SK-N-SH (cell line): ENCODE data around the gene RHBDL2. TPM values are rescaled to one million over a fixed set of nuclear protein-coding genes. Genes with fewer than 3 reads are reported as not detected.

Source experiments
- CTCF ChIA-PET: fragments of 300-600, 350-600 bp; formaldehyde crosslinking; extraction: SDS; loops from one replicate; lab custom pipeline; 2021; lab: Yijun Ruan, JAX
- POLR2A ChIA-PET: fragments of 350-600 bp; sonication (Branson Sonifier 250); formaldehyde crosslinking; extraction: SDS; loops from one replicate; lab custom pipeline; 2020; ENCODE audit warnings: antibody characterized with exemption, inconsistent platforms; lab: Yijun Ruan, JAX
- DNase-seq: peaks from one replicate; pipeline ENCODE4 v3.0.0; 2012
- H2AFZ ChIP-seq: fragments of 200-600 bp; sonication (generic); 2 replicates; pipeline ENCODE4 v1.8.1; 2016; ENCODE audit warnings: antibody characterized with exemption, mild to moderate bottlenecking, low read depth
- H3F3A ChIP-seq: fragments of 200-600 bp; sonication (generic); replicated peaks from 2 replicates; pipeline ENCODE3; 2016; ENCODE audit warnings: antibody characterized with exemption, mild to moderate bottlenecking; ENCODE audit not compliant: insufficient read depth
- H3K27ac ChIP-seq, 2 experiments: fragments of 200-500 bp in 1 of 2; fragments of 200-600 bp in 1 of 2; sonication (Bioruptor generic) in 1 of 2; sonication (generic), shearing (Covaris generic) in 1 of 2; 2 replicates each; pipeline versions ENCODE4 v1.5.1 to v1.6.1; 2014 to 2016; ENCODE audit warnings: low read depth in 2 of 2, inconsistent platforms in 1 of 2, low read length in 1 of 2, mild to moderate bottlenecking in 1 of 2, mixed read lengths in 1 of 2
- H3K27me3 ChIP-seq: fragments of 200-600 bp; sonication (generic), shearing (Covaris generic); 2 replicates; pipeline ENCODE4 v1.6.1; 2016; ENCODE audit warnings: mixed run types; ENCODE audit not compliant: insufficient read depth
- H3K36me3 ChIP-seq, 2 experiments: fragments of 200-500 bp in 1 of 2; fragments of 200-600 bp in 1 of 2; sonication (Bioruptor generic) in 1 of 2; sonication (generic) in 1 of 2; replicated peaks in 1 of 2; 2 replicates each; pipeline versions ENCODE3 to v1.5.1; 2014 to 2016; ENCODE audit warnings: low read length in 1 of 2, mild to moderate bottlenecking in 1 of 2; ENCODE audit not compliant: insufficient read depth in 2 of 2, control insufficient read depth in 1 of 2
- H3K4me1 ChIP-seq, 2 experiments: fragments of 200-500 bp in 1 of 2; fragments of 200-600 bp in 1 of 2; sonication (Bioruptor generic) in 1 of 2; sonication (generic), shearing (Covaris generic) in 1 of 2; 2 replicates each; pipeline versions ENCODE4 v1.5.1 to v1.6.1; 2014 to 2016; ENCODE audit warnings: low read depth in 1 of 2, low read length in 1 of 2, mixed run types in 1 of 2; ENCODE audit not compliant: insufficient read depth in 2 of 2, control insufficient read depth in 1 of 2
- H3K4me2 ChIP-seq: fragments of 200-600 bp; sonication (generic), shearing (Covaris generic); 2 replicates; pipeline ENCODE4 v1.6.1; 2017; ENCODE audit warnings: mixed run types
- H3K4me3 ChIP-seq, 2 experiments: fragments of 200-500 bp in 1 of 2; fragments of 200-600 bp in 1 of 2; sonication (Bioruptor generic) in 1 of 2; sonication (generic), shearing (Covaris generic) in 1 of 2; 2 replicates each; pipeline versions ENCODE4 v1.5.1 to v1.8.1; 2014 to 2016; ENCODE audit warnings: low read depth in 2 of 2, inconsistent platforms in 1 of 2, low read length in 1 of 2, mild to moderate bottlenecking in 1 of 2, mixed read lengths in 1 of 2, moderate library complexity in 1 of 2
- H3K79me2 ChIP-seq: fragments of 200-600 bp; sonication (generic); 2 replicates; pipeline ENCODE4 v1.8.1; 2017; ENCODE audit warnings: mild to moderate bottlenecking; ENCODE audit not compliant: insufficient read depth
- H3K9ac ChIP-seq: fragments of 200-600 bp; sonication (generic); 2 replicates; pipeline ENCODE4 v1.6.1; 2017; ENCODE audit warnings: mixed run types
- H3K9me2 ChIP-seq: fragments of 200-600 bp; sonication (generic); 2 replicates; pipeline ENCODE4 v1.6.1; 2017; ENCODE audit warnings: mixed run types
- H3K9me3 ChIP-seq: fragments of 200-600 bp; sonication (generic); 2 replicates; pipeline ENCODE4 v1.6.1; 2017; ENCODE audit warnings: mixed run types, mild to moderate bottlenecking, moderate library complexity
- H4K20me1 ChIP-seq: fragments of 200-600 bp; sonication (generic); 2 replicates; pipeline ENCODE4 v1.6.1; 2017; ENCODE audit warnings: mild to moderate bottlenecking, mixed run types; ENCODE audit not compliant: insufficient read depth
- ELF1 ChIP-seq: IDR thresholded peaks from 2 replicates; pipeline ENCODE4 v1.4.0; 2012
- EP300 ChIP-seq, 2 experiments: IDR thresholded peaks; 2 replicates each; pipeline versions ENCODE4 v1.4.0 to v1.6.1; 2012; ENCODE audit warnings: borderline replicate concordance in 1 of 2, low read depth in 1 of 2, low read length in 1 of 2
- EZH2phosphoT487 ChIP-seq: fragments of 200-600 bp; sonication (generic); IDR thresholded peaks from 2 replicates; pipeline ENCODE4 v1.6.1; 2017; ENCODE audit warnings: low read depth, mixed run types, mild to moderate bottlenecking, antibody characterized with exemption, moderate library complexity, borderline replicate concordance
- GABPA ChIP-seq: IDR thresholded peaks from 2 replicates; pipeline ENCODE4 v1.4.0; 2012; ENCODE audit warnings: low read depth, mild to moderate bottlenecking
- GATA2 ChIP-seq: sonication (generic); formaldehyde crosslinking; IDR thresholded peaks from 2 replicates; pipeline ENCODE4 v1.5.0; 2020; ENCODE audit warnings: mild to moderate bottlenecking, missing genetic modification reagents
- JUND ChIP-seq: IDR thresholded peaks from 2 replicates; pipeline ENCODE4 v1.4.0; 2012
- MXI1 ChIP-seq: IDR thresholded peaks from 2 replicates; pipeline ENCODE4 v1.6.1; 2012; ENCODE audit warnings: mild to moderate bottlenecking, low read depth, low read length, improper control_type of control experiment
- POLR2AphosphoS5 ChIP-seq: IDR thresholded peaks from 2 replicates; pipeline ENCODE4 v1.6.1; 2012; ENCODE audit warnings: low read depth, low read length
- RCOR1 ChIP-seq: fragments of 150-350 bp; IDR thresholded peaks from 2 replicates; pipeline ENCODE4 v1.6.1; 2017; ENCODE audit warnings: antibody characterized with exemption, low read length
- SMC3 ChIP-seq: IDR thresholded peaks from 2 replicates; pipeline ENCODE4 v1.6.1; 2012; ENCODE audit warnings: low read depth, low read length, improper control_type of control experiment
- TAF1 ChIP-seq: IDR thresholded peaks from 2 replicates; pipeline ENCODE4 v1.6.1; 2012; ENCODE audit warnings: low read depth, mild to moderate bottlenecking, low read length, moderate library complexity, borderline replicate concordance
- TEAD4 ChIP-seq: IDR thresholded peaks from 2 replicates; pipeline ENCODE4 v1.4.0; 2012; ENCODE audit warnings: mild to moderate bottlenecking, borderline replicate concordance; ENCODE audit not compliant: insufficient read depth
- ZBTB33 ChIP-seq: IDR thresholded peaks from 2 replicates; pipeline ENCODE4 v1.4.0; 2012; ENCODE audit warnings: low read depth, borderline replicate concordance
- WGBS: methylation state at CpG from one replicate; pipeline ENCODE4 v1.1.6; 2017; ENCODE audit warnings: low lambda C conversion rate; 5-methylcytosine and 5-hydroxymethylcytosine counted together
- polyA plus RNA-seq, 3 experiments: library from polyadenylated mRNA; depleted of rRNA; stranded (reverse); fragments of >200 nt; gene quantifications; 2 replicates each; pipeline ENCODE4 v1.2.3, GENCODE V29; 2012
- TF ChIP-seq, protein P1 (sequence below): IDR thresholded peaks from 2 replicates; pipeline ENCODE4; 2012
- TF ChIP-seq, protein P2 (sequence below): fragments of 150-350 bp; IDR thresholded peaks from 2 replicates; pipeline ENCODE4 v1.6.1; 2016; ENCODE audit warnings: mild to moderate bottlenecking, low read depth, low read length
- TF ChIP-seq, protein P3 (sequence below): fragments of 150-350 bp; IDR thresholded peaks from 2 replicates; pipeline ENCODE4 v1.6.1; 2017; ENCODE audit warnings: antibody characterized with exemption, low read length, low read depth, borderline replicate concordance
- TF ChIP-seq, protein P4 (sequence below): fragments of 200-600 bp; sonication (generic); IDR thresholded peaks from 2 replicates; pipeline ENCODE4 v1.6.1; 2017; ENCODE audit warnings: antibody characterized with exemption, mild to moderate bottlenecking, moderate library complexity

The RHBDL2 gene
- polyA plus RNA-seq, 1 of the 3 experiments (the other 2 are of a cell fraction) = 0.07 TPM

DNA sequence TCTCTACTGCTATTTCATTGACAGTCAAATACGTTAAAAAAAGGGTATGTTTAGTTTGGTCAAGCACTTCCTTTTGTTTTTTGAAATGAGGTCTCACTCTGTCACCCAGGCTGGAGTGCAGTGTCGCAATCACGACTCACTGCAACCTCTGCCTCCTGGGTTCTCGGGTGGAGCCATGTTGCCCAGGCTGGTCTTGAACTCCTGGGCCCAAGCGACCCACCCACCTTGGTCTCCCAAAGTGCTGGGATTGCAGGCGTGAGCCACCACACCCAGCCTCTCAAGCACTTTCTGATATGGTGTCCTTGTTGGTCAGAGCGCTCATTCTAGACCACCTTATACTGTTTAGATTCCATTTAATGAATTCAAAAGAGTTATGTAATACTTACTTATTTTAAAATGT is 20.9 kb upstream of the RHBDL2 start:
- Histone ChIP-seq H3K4me3 (no peak overlapping the region), H3K9me2 (no peaks in the 10 kb centered on the region)
- TF ChIP-seq, protein P1, sequence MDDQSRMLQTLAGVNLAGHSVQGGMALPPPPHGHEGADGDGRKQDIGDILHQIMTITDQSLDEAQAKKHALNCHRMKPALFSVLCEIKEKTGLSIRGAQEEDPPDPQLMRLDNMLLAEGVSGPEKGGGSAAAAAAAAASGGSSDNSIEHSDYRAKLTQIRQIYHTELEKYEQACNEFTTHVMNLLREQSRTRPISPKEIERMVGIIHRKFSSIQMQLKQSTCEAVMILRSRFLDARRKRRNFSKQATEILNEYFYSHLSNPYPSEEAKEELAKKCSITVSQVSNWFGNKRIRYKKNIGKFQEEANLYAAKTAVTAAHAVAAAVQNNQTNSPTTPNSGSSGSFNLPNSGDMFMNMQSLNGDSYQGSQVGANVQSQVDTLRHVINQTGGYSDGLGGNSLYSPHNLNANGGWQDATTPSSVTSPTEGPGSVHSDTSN = no peak
- TF ChIP-seq MXI1 (no peak), POLR2AphosphoS5 (no peak), TEAD4 (no peak), EZH2phosphoT487 (no peak), GABPA (no peak), SMC3 (no peak), JUND (no peak), TAF1 (no peak), GATA2 (no peak), ZBTB33 (no peak), RCOR1 (no peak), ELF1 (no peak), EP300 (IDR thresholded peaks at IDR 0.05; ENCODE audit: borderline replicate concordance in 1 of 2, low read depth in 1 of 2, low read length in 1 of 2) (no peak)
- TF ChIP-seq, protein P2, sequence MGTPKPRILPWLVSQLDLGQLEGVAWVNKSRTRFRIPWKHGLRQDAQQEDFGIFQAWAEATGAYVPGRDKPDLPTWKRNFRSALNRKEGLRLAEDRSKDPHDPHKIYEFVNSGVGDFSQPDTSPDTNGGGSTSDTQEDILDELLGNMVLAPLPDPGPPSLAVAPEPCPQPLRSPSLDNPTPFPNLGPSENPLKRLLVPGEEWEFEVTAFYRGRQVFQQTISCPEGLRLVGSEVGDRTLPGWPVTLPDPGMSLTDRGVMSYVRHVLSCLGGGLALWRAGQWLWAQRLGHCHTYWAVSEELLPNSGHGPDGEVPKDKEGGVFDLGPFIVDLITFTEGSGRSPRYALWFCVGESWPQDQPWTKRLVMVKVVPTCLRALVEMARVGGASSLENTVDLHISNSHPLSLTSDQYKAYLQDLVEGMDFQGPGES = no peak
- TF ChIP-seq, protein P3, sequence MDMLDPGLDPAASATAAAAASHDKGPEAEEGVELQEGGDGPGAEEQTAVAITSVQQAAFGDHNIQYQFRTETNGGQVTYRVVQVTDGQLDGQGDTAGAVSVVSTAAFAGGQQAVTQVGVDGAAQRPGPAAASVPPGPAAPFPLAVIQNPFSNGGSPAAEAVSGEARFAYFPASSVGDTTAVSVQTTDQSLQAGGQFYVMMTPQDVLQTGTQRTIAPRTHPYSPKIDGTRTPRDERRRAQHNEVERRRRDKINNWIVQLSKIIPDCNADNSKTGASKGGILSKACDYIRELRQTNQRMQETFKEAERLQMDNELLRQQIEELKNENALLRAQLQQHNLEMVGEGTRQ = no peak
- TF ChIP-seq, protein P4, sequence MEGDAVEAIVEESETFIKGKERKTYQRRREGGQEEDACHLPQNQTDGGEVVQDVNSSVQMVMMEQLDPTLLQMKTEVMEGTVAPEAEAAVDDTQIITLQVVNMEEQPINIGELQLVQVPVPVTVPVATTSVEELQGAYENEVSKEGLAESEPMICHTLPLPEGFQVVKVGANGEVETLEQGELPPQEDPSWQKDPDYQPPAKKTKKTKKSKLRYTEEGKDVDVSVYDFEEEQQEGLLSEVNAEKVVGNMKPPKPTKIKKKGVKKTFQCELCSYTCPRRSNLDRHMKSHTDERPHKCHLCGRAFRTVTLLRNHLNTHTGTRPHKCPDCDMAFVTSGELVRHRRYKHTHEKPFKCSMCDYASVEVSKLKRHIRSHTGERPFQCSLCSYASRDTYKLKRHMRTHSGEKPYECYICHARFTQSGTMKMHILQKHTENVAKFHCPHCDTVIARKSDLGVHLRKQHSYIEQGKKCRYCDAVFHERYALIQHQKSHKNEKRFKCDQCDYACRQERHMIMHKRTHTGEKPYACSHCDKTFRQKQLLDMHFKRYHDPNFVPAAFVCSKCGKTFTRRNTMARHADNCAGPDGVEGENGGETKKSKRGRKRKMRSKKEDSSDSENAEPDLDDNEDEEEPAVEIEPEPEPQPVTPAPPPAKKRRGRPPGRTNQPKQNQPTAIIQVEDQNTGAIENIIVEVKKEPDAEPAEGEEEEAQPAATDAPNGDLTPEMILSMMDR = no peak
- TF ChIP-seq, all 33 proteins: peak for 0
- H3K79me2 ChIP-seq = no peaks in the 10 kb centered on the region
- no peaks in the 10 kb centered on the region for H4K20me1 ChIP-seq
- H3K9me3 ChIP-seq = no peaks in the 10 kb centered on the region
- no peak overlapping the region for H3K4me2 ChIP-seq
- no peak for DNase-seq
- 83% methylated on average over 6 of the region's 7 CpGs for WGBS
- no peak overlapping the region for H3K9ac ChIP-seq
- no peak overlapping the region for H2AFZ ChIP-seq
- H3K27me3 ChIP-seq = no peaks in the 10 kb centered on the region
- no peaks in the 10 kb centered on the region for H3K36me3 ChIP-seq
- ChIA-PET POLR2A (no interaction called here), CTCF (no interaction called here)
- H3K4me1 ChIP-seq = no peaks in the 10 kb centered on the region
- H3F3A ChIP-seq = peaks cover 3% of the 10 kb centered on the region
- no peak overlapping the region for H3K27ac ChIP-seq
